ENCODE measurements around the gene TFIP11.

Gene TFIP11

GRCh38 chr22:26486394-26486793 is 25.9 kb downstream of the TFIP11 start:
- no peak overlapping the region for H3K9ac ChIP-seq (ENCODE audit: low read length)
- no peak overlapping the region for H3K4me3 ChIP-seq (ENCODE audit: low read length)
- no peak overlapping the region for H3K27ac ChIP-seq (ENCODE audit: low read length)
- peaks cover 35% of the 10 kb centered on the region for H3K36me3 ChIP-seq (replicated peaks; ENCODE audit: low read depth, low read length)
- H2AFZ ChIP-seq (ENCODE audit: low read depth, low read length), result no peak overlapping the region
- H3K27me3 ChIP-seq (ENCODE audit: low read depth, low read length), result no peaks in the 10 kb centered on the region
- H3K9me3 ChIP-seq (ENCODE audit: insufficient read depth, low read length), result no peaks in the 10 kb centered on the region
- H4K20me1 ChIP-seq (ENCODE audit: insufficient read depth, low read length), result 0 out of 2 replicates have a peak, but pooled peaks cover 4% of the 10 kb centered on the region
- peaks cover 28% of the 10 kb centered on the region for H3K4me1 ChIP-seq (ENCODE audit: low read length)
- H3K4me2 ChIP-seq (ENCODE audit: low read length), result no peak overlapping the region
- no peak for TF ChIP-seq EZH2phosphoT487 (IDR thresholded peaks at IDR 0.05; ENCODE audit: low read depth)
- no peak for TF ChIP-seq CTCF (IDR thresholded peaks at IDR 0.05; ENCODE audit: low read depth, low read length)
- peaks cover 41% of the 10 kb centered on the region for H3K79me2 ChIP-seq (ENCODE audit: low read length)

GRCh38 chr22:26485806-26486390 is 26.4 kb downstream of the TFIP11 start:
- H2AFZ ChIP-seq (ENCODE audit: low read depth, low read length), result no peak overlapping the region
- H3K4me3 ChIP-seq (ENCODE audit: low read length), result no peak overlapping the region
- H3K79me2 ChIP-seq (ENCODE audit: low read length), result peaks cover 45% of the 10 kb centered on the region
- H3K9ac ChIP-seq (ENCODE audit: low read length), result no peak overlapping the region
- no peak overlapping the region for H3K4me2 ChIP-seq (ENCODE audit: low read length)
- peaks cover 33% of the 10 kb centered on the region for H3K4me1 ChIP-seq (ENCODE audit: low read length)
- TF ChIP-seq CTCF (IDR thresholded peaks at IDR 0.05; ENCODE audit: low read depth, low read length) (no peak), EZH2phosphoT487 (IDR thresholded peaks at IDR 0.05; ENCODE audit: low read depth) (no peak)
- 0 out of 2 replicates have a peak, but pooled peaks cover 4% of the 10 kb centered on the region for H4K20me1 ChIP-seq (ENCODE audit: insufficient read depth, low read length)
- H3K9me3 ChIP-seq (ENCODE audit: insufficient read depth, low read length), result no peaks in the 10 kb centered on the region
- no peaks in the 10 kb centered on the region for H3K27me3 ChIP-seq (ENCODE audit: low read depth, low read length)
- no peak overlapping the region for H3K27ac ChIP-seq (ENCODE audit: low read length)
- H3K36me3 ChIP-seq (replicated peaks; ENCODE audit: low read depth, low read length), result peaks cover 33% of the 10 kb centered on the region

DNA sequence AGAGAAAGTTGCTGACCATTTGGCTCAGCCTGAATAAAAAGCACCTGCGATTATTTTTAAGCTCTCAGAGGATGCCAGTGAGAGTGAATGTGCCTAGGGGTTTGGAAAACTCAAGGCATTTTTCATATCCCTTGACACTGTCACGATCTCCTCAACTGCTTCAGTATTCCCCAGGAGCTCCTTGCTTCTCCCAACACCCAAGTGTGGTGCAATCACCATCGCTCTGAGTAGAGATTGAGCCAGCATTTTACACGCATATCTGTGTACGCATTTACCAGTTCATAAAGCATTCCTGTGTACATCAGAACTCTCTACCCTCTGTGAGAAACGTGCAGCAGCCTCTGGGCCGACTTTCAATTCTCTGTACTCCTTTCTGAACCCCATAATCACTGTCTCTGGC is 27.3 kb downstream of the TFIP11 start:
- Histone ChIP-seq H3K9ac (ENCODE audit: low read length) (no peak overlapping the region), H4K20me1 (ENCODE audit: insufficient read depth, low read length) (0 out of 2 replicates have a peak, but pooled peaks cover 4% of the 10 kb centered on the region), H3K79me2 (ENCODE audit: low read length) (peaks cover 53% of the 10 kb centered on the region), H3K9me3 (ENCODE audit: insufficient read depth, low read length) (no peaks in the 10 kb centered on the region), H3K4me2 (ENCODE audit: low read length) (peak overlapping the region; percentile 96), H3K36me3 (replicated peaks; ENCODE audit: low read depth, low read length) (peaks cover 31% of the 10 kb centered on the region), H3K4me3 (ENCODE audit: low read length) (peak overlapping the region; percentile 87), H3K27ac (ENCODE audit: low read length) (no peak overlapping the region), H2AFZ (ENCODE audit: low read depth, low read length) (no peak overlapping the region), H3K4me1 (ENCODE audit: low read length) (peaks cover 42% of the 10 kb centered on the region), H3K27me3 (ENCODE audit: low read depth, low read length) (no peaks in the 10 kb centered on the region)
- TF ChIP-seq CTCF (IDR thresholded peaks at IDR 0.05; ENCODE audit: low read depth, low read length) (no peak), EZH2phosphoT487 (IDR thresholded peaks at IDR 0.05; ENCODE audit: low read depth) (no peak)

DNA sequence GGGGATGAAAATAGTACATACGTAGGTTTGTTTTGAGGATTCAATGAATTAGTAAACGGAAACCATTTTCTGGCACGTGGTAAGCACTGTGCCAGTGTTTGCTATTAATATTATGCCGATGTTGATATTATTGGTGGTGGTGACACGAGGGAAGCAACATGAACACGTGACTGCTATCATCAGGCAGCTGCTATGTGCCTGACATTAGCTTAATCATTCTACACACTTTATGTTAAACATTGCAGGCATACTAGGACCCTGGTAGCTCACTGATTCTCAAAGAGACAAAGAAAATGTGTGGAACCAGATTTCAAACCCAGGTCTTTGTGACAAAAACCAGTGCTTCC is 27.9 kb downstream of the TFIP11 start:
- peak overlapping the region; percentile 65 for H3K27ac ChIP-seq (ENCODE audit: low read length)
- peak overlapping the region; percentile 96 for H3K4me2 ChIP-seq (ENCODE audit: low read length)
- no peaks in the 10 kb centered on the region for H3K27me3 ChIP-seq (ENCODE audit: low read depth, low read length)
- H3K79me2 ChIP-seq (ENCODE audit: low read length), result peaks cover 57% of the 10 kb centered on the region
- no peak for TF ChIP-seq EZH2phosphoT487 (IDR thresholded peaks at IDR 0.05; ENCODE audit: low read depth)
- no peak for TF ChIP-seq CTCF (IDR thresholded peaks at IDR 0.05; ENCODE audit: low read depth, low read length)
- H3K4me1 ChIP-seq (ENCODE audit: low read length), result peaks cover 48% of the 10 kb centered on the region
- H4K20me1 ChIP-seq (ENCODE audit: insufficient read depth, low read length), result 0 out of 2 replicates have a peak, but pooled peaks cover 4% of the 10 kb centered on the region
- H3K9ac ChIP-seq (ENCODE audit: low read length), result peak overlapping the region; percentile 69
- H3K9me3 ChIP-seq (ENCODE audit: insufficient read depth, low read length), result no peaks in the 10 kb centered on the region
- H3K4me3 ChIP-seq (ENCODE audit: low read length), result peak overlapping the region; percentile 87
- peak overlapping the region; percentile 41 for H2AFZ ChIP-seq (ENCODE audit: low read depth, low read length)
- H3K36me3 ChIP-seq (replicated peaks; ENCODE audit: low read depth, low read length), result peaks cover 25% of the 10 kb centered on the region

Measured in OCI-LY3 (cell line).